ENCODE results near the gene PLA2G1B. TPM values are rescaled to one million over a fixed set of nuclear protein-coding genes. Genes with fewer than 3 reads are reported as not detected.

Gene PLA2G1B
- total and polyA plus RNA-seq, 9 of the 15 experiments (the other 6 are each of a cell fraction or from before 2014, with no cell fraction given), result 1.4 TPM; not detected in 8

DNA sequence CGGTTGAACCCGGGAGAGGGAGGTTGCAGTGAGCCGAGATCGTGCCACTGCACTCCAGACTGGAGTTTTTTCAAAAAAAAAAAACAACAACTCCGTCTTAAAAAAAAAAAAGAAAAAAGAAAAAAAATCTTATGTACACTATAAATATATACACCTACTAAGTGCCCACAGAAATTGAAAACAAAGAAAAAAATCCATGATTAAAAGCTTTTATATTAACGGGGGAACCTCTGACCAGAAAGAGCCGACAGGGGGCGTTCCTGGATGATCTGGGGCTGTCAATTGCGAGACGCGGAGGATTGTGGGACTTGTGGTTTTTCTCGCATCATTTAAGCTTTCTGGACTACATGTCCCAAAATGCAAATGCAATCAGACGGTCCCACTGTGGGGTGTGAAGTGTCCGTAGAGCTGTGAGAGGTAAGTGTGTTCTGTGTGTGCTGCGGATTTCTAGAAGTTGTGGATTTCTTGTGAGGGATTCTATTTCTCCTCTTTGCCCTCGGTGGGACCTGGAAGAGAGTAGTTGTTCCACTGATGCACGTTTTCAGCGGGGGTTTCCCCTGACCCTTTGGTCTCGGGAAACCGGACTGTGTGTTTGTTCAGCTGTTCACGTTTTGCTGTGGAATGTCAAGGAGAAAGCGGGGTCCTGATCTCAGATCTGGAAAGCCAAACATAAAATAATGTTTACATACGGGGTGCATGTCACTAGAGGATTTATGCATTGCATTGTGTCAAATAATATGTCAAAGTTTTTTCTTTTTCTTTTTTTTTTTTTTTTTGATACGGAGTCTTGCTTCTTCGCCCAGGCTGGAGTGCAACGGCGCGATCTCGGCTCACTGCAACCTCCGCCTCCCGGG, 25.4 kb downstream of the PLA2G1B start, which contains the start of gene SIRT4 (continued):
- TF ChIP-seq ASH1L (IDR thresholded peaks at IDR 0.05; ENCODE audit: borderline replicate concordance, low read depth, partially characterized antibody) (peak; percentile 87), NFXL1 (CRISPR knock-in tag; IDR thresholded peaks at IDR 0.05) (no peak), ARNT (IDR thresholded peaks at IDR 0.05) (peak in 1 of 2 experiments; percentile 91), EP400 (IDR thresholded peaks at IDR 0.05) (peak; percentile 56), FOXM1 (IDR thresholded peaks at IDR 0.05; ENCODE audit: low read depth) (peak; percentile 87), FOXM1 (CRISPR knock-in tag; IDR thresholded peaks at IDR 0.05; ENCODE audit: low read depth) (no peak), KLF10 (CRISPR knock-in tag; IDR thresholded peaks at IDR 0.05) (no peak), SETDB1 (IDR thresholded peaks at IDR 0.05; ENCODE audit: low read length) (no peak), SOX6 (IDR thresholded peaks at IDR 0.05) (peak; percentile 14; the same call in 1 of the 2 replicates), CBFB (CRISPR knock-in tag; IDR thresholded peaks at IDR 0.05) (0 out of 2 replicates have a peak, but pooled peaks have one; percentile 86), ETV5 (CRISPR knock-in tag; IDR thresholded peaks at IDR 0.05; ENCODE audit: low read depth) (no peak), NFATC3 (IDR thresholded peaks at IDR 0.05) (0 out of 2 replicates have a peak, but pooled peaks have one; percentile 24)
- TF ChIP-seq, protein P1, sequence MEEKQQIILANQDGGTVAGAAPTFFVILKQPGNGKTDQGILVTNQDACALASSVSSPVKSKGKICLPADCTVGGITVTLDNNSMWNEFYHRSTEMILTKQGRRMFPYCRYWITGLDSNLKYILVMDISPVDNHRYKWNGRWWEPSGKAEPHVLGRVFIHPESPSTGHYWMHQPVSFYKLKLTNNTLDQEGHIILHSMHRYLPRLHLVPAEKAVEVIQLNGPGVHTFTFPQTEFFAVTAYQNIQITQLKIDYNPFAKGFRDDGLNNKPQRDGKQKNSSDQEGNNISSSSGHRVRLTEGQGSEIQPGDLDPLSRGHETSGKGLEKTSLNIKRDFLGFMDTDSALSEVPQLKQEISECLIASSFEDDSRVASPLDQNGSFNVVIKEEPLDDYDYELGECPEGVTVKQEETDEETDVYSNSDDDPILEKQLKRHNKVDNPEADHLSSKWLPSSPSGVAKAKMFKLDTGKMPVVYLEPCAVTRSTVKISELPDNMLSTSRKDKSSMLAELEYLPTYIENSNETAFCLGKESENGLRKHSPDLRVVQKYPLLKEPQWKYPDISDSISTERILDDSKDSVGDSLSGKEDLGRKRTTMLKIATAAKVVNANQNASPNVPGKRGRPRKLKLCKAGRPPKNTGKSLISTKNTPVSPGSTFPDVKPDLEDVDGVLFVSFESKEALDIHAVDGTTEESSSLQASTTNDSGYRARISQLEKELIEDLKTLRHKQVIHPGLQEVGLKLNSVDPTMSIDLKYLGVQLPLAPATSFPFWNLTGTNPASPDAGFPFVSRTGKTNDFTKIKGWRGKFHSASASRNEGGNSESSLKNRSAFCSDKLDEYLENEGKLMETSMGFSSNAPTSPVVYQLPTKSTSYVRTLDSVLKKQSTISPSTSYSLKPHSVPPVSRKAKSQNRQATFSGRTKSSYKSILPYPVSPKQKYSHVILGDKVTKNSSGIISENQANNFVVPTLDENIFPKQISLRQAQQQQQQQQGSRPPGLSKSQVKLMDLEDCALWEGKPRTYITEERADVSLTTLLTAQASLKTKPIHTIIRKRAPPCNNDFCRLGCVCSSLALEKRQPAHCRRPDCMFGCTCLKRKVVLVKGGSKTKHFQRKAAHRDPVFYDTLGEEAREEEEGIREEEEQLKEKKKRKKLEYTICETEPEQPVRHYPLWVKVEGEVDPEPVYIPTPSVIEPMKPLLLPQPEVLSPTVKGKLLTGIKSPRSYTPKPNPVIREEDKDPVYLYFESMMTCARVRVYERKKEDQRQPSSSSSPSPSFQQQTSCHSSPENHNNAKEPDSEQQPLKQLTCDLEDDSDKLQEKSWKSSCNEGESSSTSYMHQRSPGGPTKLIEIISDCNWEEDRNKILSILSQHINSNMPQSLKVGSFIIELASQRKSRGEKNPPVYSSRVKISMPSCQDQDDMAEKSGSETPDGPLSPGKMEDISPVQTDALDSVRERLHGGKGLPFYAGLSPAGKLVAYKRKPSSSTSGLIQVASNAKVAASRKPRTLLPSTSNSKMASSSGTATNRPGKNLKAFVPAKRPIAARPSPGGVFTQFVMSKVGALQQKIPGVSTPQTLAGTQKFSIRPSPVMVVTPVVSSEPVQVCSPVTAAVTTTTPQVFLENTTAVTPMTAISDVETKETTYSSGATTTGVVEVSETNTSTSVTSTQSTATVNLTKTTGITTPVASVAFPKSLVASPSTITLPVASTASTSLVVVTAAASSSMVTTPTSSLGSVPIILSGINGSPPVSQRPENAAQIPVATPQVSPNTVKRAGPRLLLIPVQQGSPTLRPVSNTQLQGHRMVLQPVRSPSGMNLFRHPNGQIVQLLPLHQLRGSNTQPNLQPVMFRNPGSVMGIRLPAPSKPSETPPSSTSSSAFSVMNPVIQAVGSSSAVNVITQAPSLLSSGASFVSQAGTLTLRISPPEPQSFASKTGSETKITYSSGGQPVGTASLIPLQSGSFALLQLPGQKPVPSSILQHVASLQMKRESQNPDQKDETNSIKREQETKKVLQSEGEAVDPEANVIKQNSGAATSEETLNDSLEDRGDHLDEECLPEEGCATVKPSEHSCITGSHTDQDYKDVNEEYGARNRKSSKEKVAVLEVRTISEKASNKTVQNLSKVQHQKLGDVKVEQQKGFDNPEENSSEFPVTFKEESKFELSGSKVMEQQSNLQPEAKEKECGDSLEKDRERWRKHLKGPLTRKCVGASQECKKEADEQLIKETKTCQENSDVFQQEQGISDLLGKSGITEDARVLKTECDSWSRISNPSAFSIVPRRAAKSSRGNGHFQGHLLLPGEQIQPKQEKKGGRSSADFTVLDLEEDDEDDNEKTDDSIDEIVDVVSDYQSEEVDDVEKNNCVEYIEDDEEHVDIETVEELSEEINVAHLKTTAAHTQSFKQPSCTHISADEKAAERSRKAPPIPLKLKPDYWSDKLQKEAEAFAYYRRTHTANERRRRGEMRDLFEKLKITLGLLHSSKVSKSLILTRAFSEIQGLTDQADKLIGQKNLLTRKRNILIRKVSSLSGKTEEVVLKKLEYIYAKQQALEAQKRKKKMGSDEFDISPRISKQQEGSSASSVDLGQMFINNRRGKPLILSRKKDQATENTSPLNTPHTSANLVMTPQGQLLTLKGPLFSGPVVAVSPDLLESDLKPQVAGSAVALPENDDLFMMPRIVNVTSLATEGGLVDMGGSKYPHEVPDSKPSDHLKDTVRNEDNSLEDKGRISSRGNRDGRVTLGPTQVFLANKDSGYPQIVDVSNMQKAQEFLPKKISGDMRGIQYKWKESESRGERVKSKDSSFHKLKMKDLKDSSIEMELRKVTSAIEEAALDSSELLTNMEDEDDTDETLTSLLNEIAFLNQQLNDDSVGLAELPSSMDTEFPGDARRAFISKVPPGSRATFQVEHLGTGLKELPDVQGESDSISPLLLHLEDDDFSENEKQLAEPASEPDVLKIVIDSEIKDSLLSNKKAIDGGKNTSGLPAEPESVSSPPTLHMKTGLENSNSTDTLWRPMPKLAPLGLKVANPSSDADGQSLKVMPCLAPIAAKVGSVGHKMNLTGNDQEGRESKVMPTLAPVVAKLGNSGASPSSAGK (IDR thresholded peaks at IDR 0.05), result peak; percentile 88
- TF ChIP-seq, protein P2, sequence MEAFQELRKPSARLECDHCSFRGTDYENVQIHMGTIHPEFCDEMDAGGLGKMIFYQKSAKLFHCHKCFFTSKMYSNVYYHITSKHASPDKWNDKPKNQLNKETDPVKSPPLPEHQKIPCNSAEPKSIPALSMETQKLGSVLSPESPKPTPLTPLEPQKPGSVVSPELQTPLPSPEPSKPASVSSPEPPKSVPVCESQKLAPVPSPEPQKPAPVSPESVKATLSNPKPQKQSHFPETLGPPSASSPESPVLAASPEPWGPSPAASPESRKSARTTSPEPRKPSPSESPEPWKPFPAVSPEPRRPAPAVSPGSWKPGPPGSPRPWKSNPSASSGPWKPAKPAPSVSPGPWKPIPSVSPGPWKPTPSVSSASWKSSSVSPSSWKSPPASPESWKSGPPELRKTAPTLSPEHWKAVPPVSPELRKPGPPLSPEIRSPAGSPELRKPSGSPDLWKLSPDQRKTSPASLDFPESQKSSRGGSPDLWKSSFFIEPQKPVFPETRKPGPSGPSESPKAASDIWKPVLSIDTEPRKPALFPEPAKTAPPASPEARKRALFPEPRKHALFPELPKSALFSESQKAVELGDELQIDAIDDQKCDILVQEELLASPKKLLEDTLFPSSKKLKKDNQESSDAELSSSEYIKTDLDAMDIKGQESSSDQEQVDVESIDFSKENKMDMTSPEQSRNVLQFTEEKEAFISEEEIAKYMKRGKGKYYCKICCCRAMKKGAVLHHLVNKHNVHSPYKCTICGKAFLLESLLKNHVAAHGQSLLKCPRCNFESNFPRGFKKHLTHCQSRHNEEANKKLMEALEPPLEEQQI (IDR thresholded peaks at IDR 0.05), result 0 out of 2 replicates have a peak, but pooled peaks have one; percentile 69

Measured in K562 (cell line).